HG02623 (cell line): ENCODE data around the gene HIVEP3.

Experiments used
- ATAC-seq: cut with Tn5 transposase; IDR thresholded peaks from one replicate; pipeline ENCODE4 v1.9.1; 2021; ENCODE audit warnings: moderate library complexity; ENCODE audit not compliant: unreplicated experiment

Gene HIVEP3

DNA sequence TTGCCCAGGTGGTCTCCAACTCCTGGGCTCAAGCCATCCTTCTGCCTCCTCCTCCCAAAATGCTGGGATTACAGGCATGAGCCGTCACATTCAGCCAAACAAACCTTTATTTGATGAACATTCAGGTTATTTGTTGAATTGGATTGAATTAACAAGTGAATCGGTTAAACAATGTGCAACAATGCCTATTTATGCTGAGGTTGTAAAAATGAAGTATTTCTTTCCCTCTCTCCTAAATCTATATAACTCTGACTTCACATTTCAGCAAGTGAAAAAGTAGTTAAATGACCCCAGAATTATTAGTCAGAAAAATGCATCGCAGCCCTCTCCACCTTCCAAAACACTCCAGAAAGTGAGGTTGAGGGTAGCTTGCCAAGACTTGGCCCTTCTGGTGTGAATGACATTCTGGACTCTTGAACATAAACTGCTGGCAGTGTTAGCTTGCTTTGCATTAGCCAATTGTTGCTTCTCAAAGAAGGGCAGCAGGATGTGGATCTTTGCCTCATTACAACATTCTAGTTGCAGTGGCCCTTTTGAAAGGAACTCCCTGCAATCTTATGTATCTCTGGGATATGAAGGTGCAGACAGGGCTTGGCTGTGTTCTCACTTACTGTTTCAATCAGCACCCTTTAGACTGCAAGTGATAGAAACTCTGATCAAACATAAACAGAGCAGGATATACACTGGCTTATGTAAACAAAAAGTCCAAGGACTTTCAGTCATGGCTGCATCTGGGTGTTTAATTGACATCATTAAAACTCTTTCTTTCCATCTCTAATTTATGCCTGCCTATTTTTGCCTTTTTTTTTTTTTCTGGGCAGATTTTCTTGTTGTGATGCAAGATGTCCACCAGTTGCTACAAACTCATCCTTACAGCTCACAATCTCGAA is 456.7 kb downstream of the HIVEP3 start:
- no peak for ATAC-seq

DNA sequence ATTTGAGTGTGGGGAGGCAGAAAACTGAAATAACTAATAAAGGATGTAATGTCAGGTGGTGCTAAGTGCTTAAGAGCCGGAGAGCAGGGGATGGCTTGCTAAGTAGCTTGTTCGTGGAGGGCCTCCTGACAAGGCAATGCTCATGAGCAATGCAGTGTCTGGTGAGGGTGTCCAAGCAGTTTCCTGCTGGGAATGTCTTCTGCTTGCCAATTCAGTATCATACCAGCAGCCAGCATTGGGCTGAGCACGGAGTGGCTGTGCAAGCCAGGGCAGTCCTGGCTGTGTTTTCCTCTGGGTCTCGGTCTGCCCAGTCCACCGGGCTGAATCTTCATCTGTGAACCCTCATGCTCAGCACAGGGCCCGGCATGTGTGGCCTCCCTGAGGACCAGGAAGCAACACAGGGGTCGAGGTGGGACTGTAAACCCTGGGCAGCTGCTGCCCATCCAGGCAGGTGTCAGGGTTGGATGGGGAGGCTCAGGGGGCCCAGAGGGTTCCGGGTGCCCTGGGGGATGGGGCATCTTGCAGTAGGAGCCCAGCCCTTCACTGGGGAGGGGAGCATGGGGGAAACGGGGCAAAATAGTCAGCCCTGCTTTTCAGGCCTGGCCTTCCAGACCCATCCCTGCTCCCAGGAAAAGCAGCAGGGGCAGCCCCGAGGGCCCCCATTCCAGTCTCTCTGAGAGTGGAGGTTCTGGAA is 461.7 kb downstream of the HIVEP3 start:
- no peak for ATAC-seq
